RCC 7860 (cell line): ENCODE data around the gene CACNA1I.

Experiments used
- DNase-seq: peaks from one replicate; pipeline ENCODE4 v3.0.0-alpha.2; 2015; ENCODE audit warnings: low spot score
- FAIRE-seq: peaks from 2 replicates; lab custom pipeline; 2012; peaks lifted over from hg19 to GRCh38; lab: Jason Lieb, UNC

CACNA1I gene

DNA sequence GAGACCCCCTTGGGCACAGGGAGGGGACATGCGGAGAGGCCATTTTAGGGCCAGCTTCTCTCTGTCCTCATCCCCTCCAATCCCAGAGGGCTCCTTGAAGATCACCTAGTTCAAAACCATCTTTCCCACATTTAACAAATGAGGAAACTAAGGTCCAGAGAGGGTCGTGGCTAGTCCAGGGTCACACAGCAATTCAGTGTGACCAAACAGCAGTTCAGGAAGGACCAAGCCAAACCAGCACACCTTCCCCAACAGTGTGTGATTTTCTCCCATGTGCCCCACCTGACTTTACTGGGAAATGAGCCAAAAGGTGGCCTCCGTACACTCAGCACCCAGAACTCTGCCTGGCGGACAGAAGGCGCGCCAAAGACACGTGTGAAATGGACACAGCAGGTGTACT is 51.3 kb downstream of the CACNA1I start:
- no peak for FAIRE-seq

DNA sequence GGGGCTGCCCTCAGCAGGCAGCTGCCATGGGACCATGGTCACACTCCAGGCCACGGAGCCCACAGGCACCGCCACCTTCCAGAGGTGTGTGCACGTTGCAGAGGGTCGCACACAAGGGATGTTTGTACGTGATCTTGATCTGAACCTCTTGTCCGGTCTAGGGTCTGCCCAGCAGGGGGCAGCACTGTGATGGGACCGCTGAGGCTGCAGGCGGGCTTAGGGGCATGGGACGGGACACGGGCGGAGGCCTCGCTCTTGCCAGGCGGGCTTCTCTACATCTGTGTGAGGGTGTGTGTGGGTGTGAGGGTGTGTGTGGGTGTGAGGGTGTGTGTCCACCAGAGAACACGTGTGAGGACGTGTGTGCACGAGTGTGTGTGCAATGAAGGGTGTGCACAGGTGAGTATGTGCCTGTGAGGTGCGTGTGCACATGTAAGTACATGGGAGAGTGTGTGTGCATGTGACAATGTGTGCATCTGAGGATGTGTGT is 52.4 kb downstream of the CACNA1I start:
- no peak for FAIRE-seq
- peak; percentile 10 for DNase-seq

More for the DNA sequence above, 51.3 kb downstream of the CACNA1I start:
- no peak for DNase-seq

GRCh38 chr22:39623603-39624500 is 53.3 kb downstream of the CACNA1I start:
- no peak for FAIRE-seq

GRCh38 chr22:39624501-39624821 is 53.9 kb downstream of the CACNA1I start:
- no peak for FAIRE-seq

More at GRCh38 chr22:39623603-39624500, 53.3 kb downstream of the CACNA1I start:
- DNase-seq: no peak

GRCh38 chr22:39625569-39626537 is 55.3 kb downstream of the CACNA1I start:
- DNase-seq: no peak
- no peak for FAIRE-seq

More at GRCh38 chr22:39624501-39624821, 53.9 kb downstream of the CACNA1I start:
- no peak for DNase-seq

DNA sequence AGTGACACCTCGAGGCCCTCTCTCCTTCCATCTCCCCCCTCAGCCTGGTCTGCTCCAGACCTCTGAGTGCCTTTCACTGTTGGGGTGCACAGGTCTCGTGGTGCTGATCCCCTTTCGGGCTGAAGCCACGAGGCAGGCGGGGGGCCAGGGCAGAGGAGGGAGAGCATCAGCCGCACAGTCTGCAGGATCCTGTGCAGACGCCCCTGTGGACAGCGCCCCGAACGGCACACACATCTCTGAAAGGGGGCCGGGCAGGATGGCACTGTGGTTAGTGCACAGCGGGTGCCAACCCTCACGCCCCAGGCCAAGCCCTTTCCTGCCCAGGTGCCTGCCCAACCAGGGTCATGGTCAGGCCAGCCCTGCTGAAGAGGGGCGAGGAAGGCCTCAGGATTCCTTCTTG is 56.7 kb downstream of the CACNA1I start:
- FAIRE-seq (no peak), DNase-seq (no peak)

GRCh38 chr22:39627865-39628562 is 57.5 kb downstream of the CACNA1I start:
- no peak for FAIRE-seq
- no peak for DNase-seq

- DNase-seq (no peak), FAIRE-seq (no peak)
These were observed 58.1 kb downstream of the CACNA1I start for GRCh38 chr22:39628563-39629080.

- DNase-seq (no peak), FAIRE-seq (no peak)
These were observed 59.3 kb downstream of the CACNA1I start for GRCh38 chr22:39629851-39630250.

DNA sequence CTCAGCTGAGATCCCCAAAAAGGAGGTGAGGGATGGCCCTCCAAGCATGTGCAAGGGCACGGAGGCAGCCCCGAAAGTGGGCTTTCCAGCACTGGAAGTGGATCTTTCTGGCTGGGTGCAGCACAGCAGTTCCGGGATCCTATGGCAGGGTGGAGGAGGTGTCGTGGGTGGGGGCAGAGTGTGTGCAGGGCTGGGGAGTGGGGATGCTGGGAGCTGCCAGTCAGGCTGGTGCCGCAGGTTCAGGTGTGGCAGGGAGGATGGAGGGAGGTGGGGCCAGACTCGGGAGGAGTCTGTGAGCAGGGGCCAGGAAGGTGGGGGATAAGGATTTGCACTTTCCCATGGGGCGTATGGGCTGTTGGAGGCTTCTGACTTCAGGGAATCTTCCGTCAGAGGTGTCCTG is 60.2 kb downstream of the CACNA1I start:
- FAIRE-seq (no peak), DNase-seq (no peak)

- FAIRE-seq: no peak
- DNase-seq: no peak
These were observed 61.1 kb downstream of the CACNA1I start for GRCh38 chr22:39631381-39632286.

DNA sequence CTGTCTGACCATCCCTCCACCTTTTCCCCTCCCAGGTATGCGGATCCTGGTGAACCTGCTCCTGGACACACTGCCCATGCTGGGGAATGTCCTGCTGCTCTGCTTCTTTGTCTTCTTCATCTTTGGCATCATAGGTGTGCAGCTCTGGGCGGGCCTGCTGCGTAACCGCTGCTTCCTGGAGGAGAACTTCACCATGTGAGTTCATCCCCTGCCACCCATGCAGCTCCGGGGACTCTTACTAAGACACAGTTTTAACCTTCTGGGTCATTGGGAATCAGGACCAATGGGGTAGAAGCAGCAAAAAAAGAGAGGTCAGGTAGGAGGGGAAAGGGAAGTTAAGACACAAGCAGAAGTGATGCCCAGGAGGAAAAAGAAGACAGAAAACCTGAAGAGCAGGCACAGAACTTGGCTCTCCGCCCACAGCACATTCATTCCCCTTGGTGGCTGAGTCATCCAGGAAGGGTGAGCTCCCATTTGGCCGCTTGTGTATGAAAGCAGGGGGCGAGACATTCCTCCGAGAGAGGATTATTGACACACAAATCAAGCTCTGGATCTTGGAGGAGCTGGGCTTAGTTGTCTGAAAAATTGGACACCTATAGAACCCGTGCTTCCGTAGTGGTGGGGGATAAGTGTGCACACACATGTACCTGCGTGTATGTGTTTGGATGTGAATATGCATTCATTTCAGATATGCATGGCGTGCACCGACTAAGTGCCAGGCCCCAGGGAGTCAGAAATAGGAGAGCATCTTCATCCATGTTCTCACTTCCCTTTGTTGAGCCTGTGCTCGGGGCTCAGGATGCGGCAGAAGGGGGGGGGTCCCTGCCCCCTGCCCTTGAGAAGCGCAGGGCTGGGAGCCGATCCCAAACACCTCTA is 64.2 kb downstream of the CACNA1I start:
- FAIRE-seq (peak; percentile 79), DNase-seq (peak; percentile 77)

DNA sequence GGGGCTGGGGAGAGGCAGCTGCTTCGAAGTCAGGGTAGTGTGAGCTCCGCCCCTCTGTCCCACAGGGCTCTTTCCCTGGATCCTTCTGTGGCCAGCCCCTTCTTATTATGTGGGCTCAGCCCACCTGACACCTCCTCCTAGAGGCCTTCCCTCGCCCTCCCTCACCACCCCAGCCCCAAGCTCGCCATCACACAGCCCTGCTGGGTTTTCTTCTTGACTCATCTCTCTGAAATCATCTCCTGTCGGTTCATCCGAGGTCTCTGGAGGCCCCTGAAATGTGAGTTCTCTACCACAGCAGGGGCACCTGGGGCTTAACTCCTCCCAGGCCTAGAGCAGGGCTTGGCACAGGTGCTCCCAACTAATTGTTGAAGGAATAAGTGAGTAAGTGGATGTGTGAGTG is 65.2 kb downstream of the CACNA1I start:
- DNase-seq: no peak
- FAIRE-seq: no peak

GRCh38 chr22:39638958-39639357 is 68.4 kb downstream of the CACNA1I start:
- FAIRE-seq (no peak), DNase-seq (no peak)

- FAIRE-seq (no peak), DNase-seq (no peak)
These were observed 71.2 kb downstream of the CACNA1I start for GRCh38 chr22:39641660-39642310.

DNA sequence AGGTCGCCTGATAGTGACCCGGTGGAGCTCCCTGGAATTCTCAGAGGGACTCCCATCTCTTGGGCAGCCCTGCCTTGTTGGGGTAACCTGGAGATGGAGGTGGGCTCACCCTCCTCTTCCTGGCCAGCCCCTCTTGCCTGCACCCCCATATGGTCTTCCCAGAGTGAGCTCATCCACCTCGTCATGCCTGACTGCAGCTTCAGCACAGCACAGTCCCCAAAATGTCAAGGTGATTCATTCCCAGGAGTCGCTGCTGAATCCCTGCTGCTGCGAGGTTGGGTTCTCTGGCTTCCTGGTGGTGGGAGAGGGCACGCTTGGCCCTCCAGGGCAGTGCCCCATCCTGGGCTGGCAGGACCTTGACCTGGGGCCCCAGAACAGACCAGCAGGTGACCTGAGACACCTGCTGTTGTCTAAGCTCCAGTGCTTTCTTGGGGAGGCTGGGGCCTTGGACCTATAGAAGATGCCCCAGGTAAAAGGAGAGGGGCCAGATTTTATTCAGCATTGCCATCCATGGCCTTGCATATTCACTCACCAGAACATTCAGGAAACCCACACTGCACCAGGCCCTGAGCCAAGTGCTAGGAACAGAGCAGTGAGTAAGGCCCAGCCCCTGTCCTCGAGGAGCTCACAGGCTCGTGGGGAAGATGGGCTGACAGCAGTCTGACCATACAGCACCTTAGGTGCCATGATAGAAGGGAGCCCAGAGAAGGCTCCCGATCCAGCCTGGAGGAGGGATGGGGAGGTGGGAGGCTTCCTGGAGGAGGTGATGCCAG is 72.9 kb downstream of the CACNA1I start:
- DNase-seq: no peak
- no peak for FAIRE-seq

DNA sequence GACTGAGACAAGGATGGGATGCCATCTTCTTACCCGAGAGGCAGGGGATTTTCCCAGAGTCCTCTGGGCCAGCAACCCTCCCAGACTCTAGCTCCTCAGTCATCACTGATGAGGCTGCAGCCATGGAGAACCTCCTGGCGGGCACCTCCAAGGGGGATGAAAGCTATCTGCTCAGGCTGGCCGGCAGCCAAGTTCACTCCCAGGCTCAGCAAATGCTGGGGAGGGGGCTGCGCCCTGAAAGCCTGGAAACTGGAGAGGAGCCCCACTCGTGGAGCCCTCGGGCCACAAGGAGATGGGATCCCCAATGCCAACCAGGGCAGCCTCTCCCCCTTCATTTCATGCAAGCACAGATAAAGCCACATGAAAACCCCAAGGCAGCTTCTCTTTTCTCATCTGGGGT is 75.0 kb downstream of the CACNA1I start:
- DNase-seq: no peak
- no peak for FAIRE-seq
